ENCODE results near the gene ATG4D. TPM values are rescaled to one million over a fixed set of nuclear protein-coding genes. Genes with fewer than 3 reads are reported as not detected.

The ATG4D gene
- total and polyA plus RNA-seq, 2 experiments from 2014 or later = 15.1 to 55.5 TPM

DNA sequence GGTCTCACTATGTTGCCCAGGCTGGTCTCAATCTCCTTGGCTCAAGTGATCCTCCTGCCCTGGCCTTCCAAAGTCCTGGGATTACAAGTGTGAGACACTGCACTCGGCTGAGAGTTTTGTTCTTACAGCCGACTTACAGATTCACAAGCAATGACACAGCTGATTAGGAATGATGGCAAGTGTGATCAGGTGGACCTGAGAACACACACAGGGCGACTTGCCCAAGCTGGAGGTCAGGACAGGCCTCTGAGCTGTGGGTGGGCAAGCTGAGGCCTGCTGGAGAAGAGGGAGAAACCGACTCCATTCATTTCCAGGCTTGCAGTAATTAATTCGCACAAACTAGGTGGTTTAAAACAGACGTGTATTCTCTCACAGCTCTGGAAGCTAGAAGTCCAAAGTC is 8.1 kb upstream of the ATG4D start:
- H3K27ac ChIP-seq (ENCODE audit: low read depth) = no peak overlapping the region
- Mint-ChIP-seq H3K27ac (no peak overlapping the region), H3K9me3 (no peaks in the 10 kb centered on the region), H3K4me3 (no peak overlapping the region), H3K27me3 (ENCODE audit: insufficient read depth, low read depth, poor library complexity) (peaks cover 11% of the 10 kb centered on the region), H3K4me1 (no peaks in the 10 kb centered on the region), H3K36me3 (ENCODE audit: low read depth) (no peaks in the 10 kb centered on the region)
- H3F3A ChIP-seq (replicated peaks; ENCODE audit: low read depth) = no peaks in the 10 kb centered on the region
- H3K4me3 ChIP-seq = no peak overlapping the region
- no peaks in the 10 kb centered on the region for H3K9me2 ChIP-seq (ENCODE audit: insufficient read depth)
- ATAC-seq = no peak
- H3K36me3 ChIP-seq (ENCODE audit: insufficient read depth) = no peaks in the 10 kb centered on the region
- no peaks in the 10 kb centered on the region for H3K4me1 ChIP-seq (ENCODE audit: insufficient read depth)
- H3K4me2 ChIP-seq = no peak overlapping the region
- H3K27me3 ChIP-seq (ENCODE audit: insufficient read depth) = no peaks in the 10 kb centered on the region
- no peaks in the 10 kb centered on the region for H4K20me1 ChIP-seq (replicated peaks; ENCODE audit: insufficient read depth)
- no peak for TF ChIP-seq EZH2phosphoT487 (IDR thresholded peaks at IDR 0.05; ENCODE audit: unreplicated experiment)
- H2AFZ ChIP-seq = no peak overlapping the region
- H3K79me2 ChIP-seq (replicated peaks; ENCODE audit: insufficient read depth) = no peaks in the 10 kb centered on the region
- no peak for DNase-seq (ENCODE audit: low spot score)

GRCh38 chr19:10537668-10538067 is 6.0 kb upstream of the ATG4D start:
- Histone ChIP-seq H3K9me2 (ENCODE audit: insufficient read depth) (no peaks in the 10 kb centered on the region), H3K4me1 (ENCODE audit: insufficient read depth) (no peaks in the 10 kb centered on the region), H3K36me3 (ENCODE audit: insufficient read depth) (no peaks in the 10 kb centered on the region), H3K4me2 (no peak overlapping the region), H3K4me3 (no peak overlapping the region), H3K27me3 (ENCODE audit: insufficient read depth) (no peaks in the 10 kb centered on the region), H3F3A (replicated peaks; ENCODE audit: low read depth) (0 out of 2 replicates have a peak, but pooled peaks cover under 1% of the 10 kb centered on the region), H4K20me1 (replicated peaks; ENCODE audit: insufficient read depth) (no peaks in the 10 kb centered on the region), H2AFZ (no peak overlapping the region), H3K27ac (ENCODE audit: low read depth) (no peak overlapping the region), H3K79me2 (replicated peaks; ENCODE audit: insufficient read depth) (no peaks in the 10 kb centered on the region)
- H3K4me3 Mint-ChIP-seq = no peak overlapping the region
- no peak overlapping the region for H3K27ac Mint-ChIP-seq
- H3K9me3 Mint-ChIP-seq = no peaks in the 10 kb centered on the region
- DNase-seq (ENCODE audit: low spot score) = no peak
- ATAC-seq = no peak
- peaks cover 9% of the 10 kb centered on the region for H3K27me3 Mint-ChIP-seq (ENCODE audit: insufficient read depth, low read depth, poor library complexity)
- H3K4me1 Mint-ChIP-seq = no peaks in the 10 kb centered on the region
- no peaks in the 10 kb centered on the region for H3K36me3 Mint-ChIP-seq (ENCODE audit: low read depth)
- TF ChIP-seq STAT1 (IDR thresholded peaks at IDR 0.05; ENCODE audit: unreplicated experiment) = no peak
- no peak for TF ChIP-seq ZNF462 (CRISPR knock-in tag; IDR thresholded peaks at IDR 0.05)
- TF ChIP-seq CREB1 (CRISPR knock-in tag; IDR thresholded peaks at IDR 0.05; ENCODE audit: low read depth) = no peak
- TF ChIP-seq, protein P1, sequence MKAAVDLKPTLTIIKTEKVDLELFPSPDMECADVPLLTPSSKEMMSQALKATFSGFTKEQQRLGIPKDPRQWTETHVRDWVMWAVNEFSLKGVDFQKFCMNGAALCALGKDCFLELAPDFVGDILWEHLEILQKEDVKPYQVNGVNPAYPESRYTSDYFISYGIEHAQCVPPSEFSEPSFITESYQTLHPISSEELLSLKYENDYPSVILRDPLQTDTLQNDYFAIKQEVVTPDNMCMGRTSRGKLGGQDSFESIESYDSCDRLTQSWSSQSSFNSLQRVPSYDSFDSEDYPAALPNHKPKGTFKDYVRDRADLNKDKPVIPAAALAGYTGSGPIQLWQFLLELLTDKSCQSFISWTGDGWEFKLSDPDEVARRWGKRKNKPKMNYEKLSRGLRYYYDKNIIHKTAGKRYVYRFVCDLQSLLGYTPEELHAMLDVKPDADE (IDR thresholded peaks at IDR 0.05) = no peak
- no peak for TF ChIP-seq POLR2AphosphoS5 (IDR thresholded peaks at IDR 0.05; ENCODE audit: low read depth)
- no peak for TF ChIP-seq NANOG (IDR thresholded peaks at IDR 0.05; ENCODE audit: borderline replicate concordance)
- TF ChIP-seq EZH2phosphoT487 (IDR thresholded peaks at IDR 0.05; ENCODE audit: unreplicated experiment) = no peak
- no peak for TF ChIP-seq ZNF114 (CRISPR knock-in tag; IDR thresholded peaks at IDR 0.05)
- no peak for TF ChIP-seq REST (IDR thresholded peaks at IDR 0.05; ENCODE audit: unreplicated experiment)
- no peak for TF ChIP-seq JUNB (IDR thresholded peaks at IDR 0.05; ENCODE audit: unreplicated experiment)

All from GM23338 (cell line).